ENCODE results near the gene HES7. TPM values are rescaled to one million over a fixed set of nuclear protein-coding genes. Genes with fewer than 3 reads are reported as not detected.

The HES7 gene
- total and polyA plus RNA-seq, 7 donors, result 0.16 TPM; not detected in 6

DNA sequence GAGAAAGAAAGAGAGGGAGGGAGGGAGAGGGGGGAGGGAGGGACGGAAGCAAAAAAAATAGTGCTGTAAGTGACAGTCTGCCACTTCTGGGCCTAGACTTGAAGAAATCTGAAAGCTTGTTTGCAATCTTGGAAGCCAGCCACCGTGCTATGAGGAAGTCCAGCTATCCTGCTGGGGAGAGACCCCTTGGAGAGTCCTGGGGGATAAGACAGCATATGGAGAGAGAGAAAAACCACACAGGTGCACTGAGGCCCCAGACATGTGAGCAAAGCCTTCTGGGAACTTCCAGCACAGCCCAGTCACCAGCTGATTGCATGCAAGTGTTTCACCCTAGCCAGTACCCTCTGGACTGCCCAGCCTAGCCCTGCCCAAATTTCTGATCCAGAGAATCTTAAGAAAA lies 23.8 kb downstream of the HES7 start:
- H3K9me3 ChIP-seq, result no peaks in the 10 kb centered on the region
- 22 to 41% methylated on average over 2 of the region's 2 CpGs for WGBS, 2 donors
- no peak for TF ChIP-seq POLR2A (IDR thresholded peaks at IDR 0.05)
- TF ChIP-seq, protein P1, sequence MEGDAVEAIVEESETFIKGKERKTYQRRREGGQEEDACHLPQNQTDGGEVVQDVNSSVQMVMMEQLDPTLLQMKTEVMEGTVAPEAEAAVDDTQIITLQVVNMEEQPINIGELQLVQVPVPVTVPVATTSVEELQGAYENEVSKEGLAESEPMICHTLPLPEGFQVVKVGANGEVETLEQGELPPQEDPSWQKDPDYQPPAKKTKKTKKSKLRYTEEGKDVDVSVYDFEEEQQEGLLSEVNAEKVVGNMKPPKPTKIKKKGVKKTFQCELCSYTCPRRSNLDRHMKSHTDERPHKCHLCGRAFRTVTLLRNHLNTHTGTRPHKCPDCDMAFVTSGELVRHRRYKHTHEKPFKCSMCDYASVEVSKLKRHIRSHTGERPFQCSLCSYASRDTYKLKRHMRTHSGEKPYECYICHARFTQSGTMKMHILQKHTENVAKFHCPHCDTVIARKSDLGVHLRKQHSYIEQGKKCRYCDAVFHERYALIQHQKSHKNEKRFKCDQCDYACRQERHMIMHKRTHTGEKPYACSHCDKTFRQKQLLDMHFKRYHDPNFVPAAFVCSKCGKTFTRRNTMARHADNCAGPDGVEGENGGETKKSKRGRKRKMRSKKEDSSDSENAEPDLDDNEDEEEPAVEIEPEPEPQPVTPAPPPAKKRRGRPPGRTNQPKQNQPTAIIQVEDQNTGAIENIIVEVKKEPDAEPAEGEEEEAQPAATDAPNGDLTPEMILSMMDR (IDR thresholded peaks at IDR 0.05), result no peak
- H3K4me3 ChIP-seq, result no peak overlapping the region
- H3K36me3 ChIP-seq, result no peaks in the 10 kb centered on the region
- H3K4me1 ChIP-seq, result no peaks in the 10 kb centered on the region
- intact Hi-C loops (cut with DNase I), result no loop called here
- H3K27ac ChIP-seq, result no peak overlapping the region
- DNase-seq, result no peak
- peaks cover 0 to 5% (median 0%) of the 10 kb centered on the region in 3 donors for H3K27me3 ChIP-seq

- TF ChIP-seq EP300 (IDR thresholded peaks at IDR 0.05), result no peak
- TF ChIP-seq POLR2A (IDR thresholded peaks at IDR 0.05), result no peak
- TF ChIP-seq, protein P1 (IDR thresholded peaks at IDR 0.05), result no peak
- H3K4me3 ChIP-seq, result no peak overlapping the region
- H3K27me3 ChIP-seq, result peaks cover 0 to 10% (median 0%) of the 10 kb centered on the region in 3 donors
- H3K9me3 ChIP-seq, result no peaks in the 10 kb centered on the region
- H3K4me1 ChIP-seq, result no peaks in the 10 kb centered on the region
- H3K27ac ChIP-seq, result no peak overlapping the region
- 91 to 94% methylated on average over 8 of the region's 8 CpGs for WGBS, 2 donors
- no peak for DNase-seq
- no peaks in the 10 kb centered on the region for H3K36me3 ChIP-seq
- intact Hi-C loops (cut with DNase I), result no loop called here
Observed at GRCh38 chr17:8096541-8096940, 27.4 kb downstream of the HES7 start.

DNA sequence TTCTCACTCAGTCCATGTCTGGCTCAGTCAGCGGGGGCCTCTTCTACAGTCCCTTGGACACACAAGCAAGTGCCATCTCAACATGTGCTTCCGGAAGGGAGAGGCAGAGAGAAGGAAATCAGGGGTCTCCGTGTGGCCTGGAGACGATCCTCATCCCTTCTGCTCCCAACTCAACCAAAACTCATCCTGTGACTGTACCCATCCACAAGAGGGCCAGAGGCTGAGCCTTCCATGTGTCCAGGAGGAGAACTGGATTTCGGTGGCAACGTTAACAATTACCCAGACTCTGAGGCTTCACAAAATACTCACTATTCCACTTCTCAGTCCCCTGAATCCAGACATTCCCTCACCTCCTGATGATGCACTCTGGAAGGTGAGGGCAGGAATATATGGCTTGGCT lies 28.5 kb downstream of the HES7 start:
- H3K27me3 ChIP-seq, result peaks cover 0 to 21% (median 0%) of the 10 kb centered on the region in 3 donors
- intact Hi-C loops (cut with DNase I), result loop anchor here (2.0 kb wide), 1 partner anchor 23 kb away; the partner anchor contains the start of gene ALOXE3
- H3K9me3 ChIP-seq, result no peaks in the 10 kb centered on the region
- 83 to 89% methylated on average over 6 of the region's 6 CpGs for WGBS, 2 donors
- H3K36me3 ChIP-seq, result no peaks in the 10 kb centered on the region
- TF ChIP-seq POLR2A (IDR thresholded peaks at IDR 0.05) (no peak), POLR2AphosphoS5 (IDR thresholded peaks at IDR 0.05) (no peak), EP300 (IDR thresholded peaks at IDR 0.05) (no peak)
- TF ChIP-seq, protein P1 (IDR thresholded peaks at IDR 0.05), result no peak
- no peak overlapping the region for H3K4me3 ChIP-seq
- H3K27ac ChIP-seq, result no peak overlapping the region
- DNase-seq, result no peak
- no peaks in the 10 kb centered on the region for H3K4me1 ChIP-seq

DNA sequence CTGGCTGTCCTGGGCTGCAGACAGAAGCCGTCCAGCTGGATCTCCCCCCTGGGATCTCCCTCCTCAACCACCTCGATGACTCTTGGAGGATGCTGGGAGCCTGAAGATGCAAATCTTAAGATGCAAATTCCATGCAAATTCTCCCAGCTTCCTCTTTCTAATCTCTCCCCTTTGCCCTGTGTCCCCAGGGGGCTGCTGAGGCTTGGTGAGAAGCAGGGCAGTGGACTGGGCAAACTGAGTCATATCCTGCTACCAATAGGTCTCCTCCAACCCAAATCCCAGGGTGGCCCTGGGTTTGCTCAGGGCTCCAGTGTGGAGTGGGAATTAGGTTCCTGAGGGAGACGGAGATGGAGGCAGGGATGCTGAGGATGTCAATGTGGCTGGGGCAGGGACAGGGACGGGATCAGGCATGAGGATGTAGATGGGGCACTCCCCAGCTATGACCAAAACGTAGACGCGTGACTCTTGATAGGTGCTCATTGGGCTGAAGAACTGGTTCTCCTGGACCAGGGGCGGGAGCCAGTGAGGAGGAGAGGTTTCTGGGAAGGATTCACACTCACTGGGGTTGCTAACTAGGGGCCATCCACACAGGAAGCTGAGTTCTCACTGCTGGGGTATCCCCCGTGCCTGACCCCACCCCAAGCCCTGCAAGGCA lies 32.7 kb downstream of the HES7 start:
- H3K36me3 ChIP-seq, result no peaks in the 10 kb centered on the region
- TF ChIP-seq, protein P1 (IDR thresholded peaks at IDR 0.05), result no peak
- no peak for TF ChIP-seq POLR2AphosphoS5 (IDR thresholded peaks at IDR 0.05)
- no peak for TF ChIP-seq POLR2A (IDR thresholded peaks at IDR 0.05)
- TF ChIP-seq EP300 (IDR thresholded peaks at IDR 0.05), result no peak
- H3K9me3 ChIP-seq, result no peaks in the 10 kb centered on the region
- intact Hi-C loops (cut with DNase I), result no loop called here
- no peak overlapping the region for H3K4me3 ChIP-seq
- H3K27ac ChIP-seq, result no peak overlapping the region
- WGBS, 2 donors, result 43 to 60% methylated on average over 9 of the region's 9 CpGs
- H3K4me1 ChIP-seq, result no peaks in the 10 kb centered on the region
- peaks cover 0 to 40% (median 0%) of the 10 kb centered on the region in 3 donors for H3K27me3 ChIP-seq
- DNase-seq, result no peak

- no peak overlapping the region for H3K4me3 ChIP-seq
- TF ChIP-seq EP300 (IDR thresholded peaks at IDR 0.05), result no peak
- no peak for TF ChIP-seq POLR2AphosphoS5 (IDR thresholded peaks at IDR 0.05)
- TF ChIP-seq, protein P1 (IDR thresholded peaks at IDR 0.05), result no peak
- TF ChIP-seq POLR2A (IDR thresholded peaks at IDR 0.05), result no peak
- H3K27me3 ChIP-seq, result peaks cover 0 to 47% (median 0%) of the 10 kb centered on the region in 3 donors
- intact Hi-C loops (cut with DNase I), result no loop called here
- no peaks in the 10 kb centered on the region for H3K4me1 ChIP-seq
- no peaks in the 10 kb centered on the region for H3K36me3 ChIP-seq
- DNase-seq, result no peak
- WGBS, 2 donors, result 78 to 79% methylated on average over 6 of the region's 6 CpGs
- no peaks in the 10 kb centered on the region for H3K9me3 ChIP-seq
- H3K27ac ChIP-seq, result no peak overlapping the region
Observed at GRCh38 chr17:8089728-8090127, 34.2 kb downstream of the HES7 start.

Data from sigmoid colon (tissue), 7 donors.